Stimulated activated CD4-positive, alpha-beta T cell treated with anti-CD3 and anti-CD28 coated beads, Interleukin-4, amount 100 ng/mL, for 24 hours (primary cell): ENCODE results near the gene LHX5.

ENCODE experiments used
- DNase-seq: peaks from one replicate; pipeline ENCODE4 v3.0.0-alpha.2; 2020

Gene LHX5

GRCh38 chr12:113438523-113439300 lies 33.0 kb downstream of the LHX5 start:
- no peak for DNase-seq

- no peak for DNase-seq
Measured at GRCh38 chr12:113437729-113438100, 34.0 kb downstream of the LHX5 start.

GRCh38 chr12:113436993-113437728 lies 34.5 kb downstream of the LHX5 start:
- DNase-seq, result no peak

GRCh38 chr12:113436586-113436985 lies 35.1 kb downstream of the LHX5 start:
- no peak for DNase-seq

- DNase-seq, result no peak
Measured at GRCh38 chr12:113435367-113435766, 36.3 kb downstream of the LHX5 start.

- DNase-seq, result no peak
Measured at GRCh38 chr12:113432986-113433385, 38.7 kb downstream of the LHX5 start.

GRCh38 chr12:113428482-113428881 lies 43.2 kb downstream of the LHX5 start:
- DNase-seq, result no peak

- DNase-seq, result no peak
Measured at GRCh38 chr12:113427882-113428281, 43.8 kb downstream of the LHX5 start.

GRCh38 chr12:113425960-113426453 lies 45.7 kb downstream of the LHX5 start:
- DNase-seq, result no peak

GRCh38 chr12:113424915-113425823 lies 46.5 kb downstream of the LHX5 start:
- DNase-seq, result peak; percentile 58

GRCh38 chr12:113424456-113424855 lies 47.2 kb downstream of the LHX5 start:
- DNase-seq, result no peak

GRCh38 chr12:113422886-113423669 lies 48.6 kb downstream of the LHX5 start:
- DNase-seq, result no peak

- DNase-seq, result peak; percentile 4
Measured at GRCh38 chr12:113422030-113422885, 49.4 kb downstream of the LHX5 start, which contains the start of gene SDSL. TSS of gene SDSL (plus strand) at chr12:113422380. CDS start at chr12:113427983, 5,603 bp downstream.

GRCh38 chr12:113420996-113421595 lies 50.6 kb downstream of the LHX5 start:
- DNase-seq, result no peak

- DNase-seq, result no peak
Measured at GRCh38 chr12:113418213-113418879, 53.3 kb downstream of the LHX5 start.

- DNase-seq, result no peak
Measured at GRCh38 chr12:113416091-113416754, 55.4 kb downstream of the LHX5 start.

GRCh38 chr12:113414519-113415038 lies 57.1 kb downstream of the LHX5 start:
- DNase-seq, result no peak

- DNase-seq, result no peak
Measured at GRCh38 chr12:113413488-113413939, 58.2 kb downstream of the LHX5 start.
